Right hindlimb (tissue), 1 donor: Measurements from ENCODE around the gene POLR2E.

Experiments used
- DNase-seq: peaks from one replicate; pipeline ENCODE4 v3.0.0-alpha.2; 2018

Gene POLR2E

GRCh38 chr19:1062387-1063029 lies 32.7 kb downstream of the POLR2E start:
- no peak for DNase-seq

- no peak for DNase-seq
Measured at GRCh38 chr19:1061987-1062386, 33.2 kb downstream of the POLR2E start.

GRCh38 chr19:1060689-1061088 lies 34.5 kb downstream of the POLR2E start:
- no peak for DNase-seq

GRCh38 chr19:1058112-1058511 lies 37.1 kb downstream of the POLR2E start:
- no peak for DNase-seq

DNA sequence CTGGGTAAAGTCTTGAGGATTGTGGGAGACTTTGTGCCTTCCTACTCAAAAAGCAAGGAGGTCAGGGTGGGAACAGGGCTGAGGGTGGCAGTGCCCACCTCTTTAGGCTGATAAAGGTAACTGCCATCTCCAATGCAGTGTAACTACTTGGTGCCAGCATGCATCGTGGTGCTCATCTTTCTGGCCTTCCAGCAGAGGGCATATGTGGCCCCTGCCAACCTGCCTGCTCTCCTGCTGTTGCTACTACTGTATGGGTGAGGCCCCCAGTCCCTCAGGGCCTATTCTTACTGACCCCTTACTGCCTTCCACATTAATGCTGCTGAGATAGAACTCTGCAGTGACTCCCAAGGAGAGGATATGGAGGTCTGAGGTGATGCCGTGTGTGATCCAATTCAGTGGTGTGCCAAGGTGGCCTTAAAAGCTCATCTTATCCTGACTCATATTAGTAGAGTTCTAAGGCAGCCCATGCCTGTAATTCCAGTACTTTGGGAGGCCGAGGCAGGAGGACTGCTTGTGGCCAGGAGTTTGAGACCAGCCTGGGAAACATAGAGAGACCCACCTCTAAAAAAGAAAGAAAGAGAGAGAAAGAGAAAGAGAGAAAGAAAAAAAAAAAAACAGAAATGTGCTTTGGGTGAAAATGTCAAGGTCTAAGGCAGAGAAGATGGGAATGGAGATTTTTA lies 37.9 kb downstream of the POLR2E start:
- DNase-seq = no peak

DNA sequence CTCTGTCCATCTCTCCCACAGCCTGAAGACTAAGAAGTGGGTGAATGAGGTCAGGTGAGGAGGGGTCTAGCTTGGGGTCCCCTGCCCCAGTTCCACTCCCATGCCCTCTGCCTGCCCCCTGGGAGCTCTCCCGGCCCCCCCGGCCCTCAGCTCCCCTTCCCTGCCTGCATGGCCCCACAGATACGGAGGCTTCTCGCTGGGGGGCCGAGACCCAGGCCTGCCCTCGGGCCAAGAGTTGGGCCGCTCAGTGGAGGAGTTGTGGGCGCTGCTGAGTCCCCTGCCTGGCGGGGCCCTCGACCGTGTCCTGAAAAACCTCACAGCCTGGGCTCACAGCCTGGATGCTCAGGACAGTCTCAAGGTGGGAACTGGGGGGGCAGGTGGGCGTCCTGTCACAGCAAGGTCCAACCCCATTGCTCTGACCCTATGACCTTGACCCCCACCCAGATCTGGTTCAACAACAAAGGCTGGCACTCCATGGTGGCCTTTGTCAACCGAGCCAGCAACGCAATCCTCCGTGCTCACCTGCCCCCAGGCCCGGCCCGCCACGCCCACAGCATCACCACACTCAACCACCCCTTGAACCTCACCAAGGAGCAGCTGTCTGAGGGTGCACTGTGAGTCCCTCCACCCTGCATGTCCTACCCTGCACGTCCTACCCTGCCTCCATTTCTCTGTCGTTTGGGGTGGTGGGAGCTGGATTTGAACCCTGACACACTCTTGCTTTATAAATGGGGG lies 39.1 kb downstream of the POLR2E start:
- no peak for DNase-seq

DNA sequence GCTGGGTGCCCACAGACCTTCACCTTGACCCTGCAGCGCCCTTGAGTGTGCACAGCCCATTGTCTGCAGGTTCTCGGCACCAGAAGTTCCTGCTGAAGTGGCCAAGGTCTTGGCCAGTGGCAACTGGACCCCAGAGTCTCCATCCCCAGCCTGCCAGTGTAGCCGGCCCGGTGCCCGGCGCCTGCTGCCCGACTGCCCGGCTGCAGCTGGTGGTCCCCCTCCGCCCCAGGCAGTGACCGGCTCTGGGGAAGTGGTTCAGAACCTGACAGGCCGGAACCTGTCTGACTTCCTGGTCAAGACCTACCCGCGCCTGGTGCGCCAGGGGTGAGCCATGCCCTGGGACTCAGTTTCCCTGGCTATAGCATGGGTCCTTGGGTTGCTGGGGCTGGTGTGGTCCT lies 40.1 kb downstream of the POLR2E start:
- DNase-seq = no peak

GRCh38 chr19:1054102-1055027 lies 40.8 kb downstream of the POLR2E start:
- DNase-seq = no peak

DNA sequence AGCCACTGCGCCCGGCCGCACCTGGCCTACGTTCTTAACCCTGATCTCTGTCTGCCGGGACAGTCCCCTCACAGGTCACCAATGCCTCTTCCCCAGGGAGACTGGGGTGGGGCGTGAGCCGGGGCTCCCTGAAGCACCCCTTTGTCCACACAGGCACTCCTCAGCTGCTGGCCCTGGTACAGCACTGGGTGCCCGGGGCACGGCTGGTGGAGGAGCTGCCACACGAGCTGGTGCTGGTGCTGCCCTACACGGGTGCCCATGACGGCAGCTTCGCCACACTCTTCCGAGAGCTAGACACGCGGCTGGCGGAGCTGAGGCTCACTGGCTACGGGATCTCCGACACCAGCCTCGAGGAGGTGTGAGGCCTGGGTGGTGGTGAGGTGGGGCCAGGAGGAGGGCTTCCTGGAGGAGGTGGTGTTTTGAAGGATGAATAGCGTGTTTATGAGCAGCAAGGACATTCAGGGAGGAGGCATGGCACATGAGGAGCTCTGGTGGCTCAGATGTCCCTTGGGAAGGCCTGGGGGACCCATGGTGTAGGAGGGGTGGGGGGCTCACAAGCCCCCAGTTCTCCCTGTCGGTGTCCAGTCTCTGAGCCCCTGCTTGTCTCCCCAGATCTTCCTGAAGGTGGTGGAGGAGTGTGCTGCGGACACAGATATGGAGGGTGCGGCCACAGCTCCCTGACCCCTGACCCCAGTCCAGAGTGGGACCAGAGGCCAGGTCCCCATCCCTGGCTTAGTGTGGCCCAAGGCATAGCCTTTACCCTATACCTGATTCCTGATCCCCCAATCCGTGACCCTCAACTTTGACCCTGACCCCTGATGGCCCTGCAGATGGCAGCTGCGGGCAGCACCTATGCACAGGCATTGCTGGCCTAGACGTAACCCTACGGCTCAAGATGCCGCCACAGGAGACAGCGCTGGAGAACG lies 41.7 kb downstream of the POLR2E start:
- DNase-seq = no peak

DNA sequence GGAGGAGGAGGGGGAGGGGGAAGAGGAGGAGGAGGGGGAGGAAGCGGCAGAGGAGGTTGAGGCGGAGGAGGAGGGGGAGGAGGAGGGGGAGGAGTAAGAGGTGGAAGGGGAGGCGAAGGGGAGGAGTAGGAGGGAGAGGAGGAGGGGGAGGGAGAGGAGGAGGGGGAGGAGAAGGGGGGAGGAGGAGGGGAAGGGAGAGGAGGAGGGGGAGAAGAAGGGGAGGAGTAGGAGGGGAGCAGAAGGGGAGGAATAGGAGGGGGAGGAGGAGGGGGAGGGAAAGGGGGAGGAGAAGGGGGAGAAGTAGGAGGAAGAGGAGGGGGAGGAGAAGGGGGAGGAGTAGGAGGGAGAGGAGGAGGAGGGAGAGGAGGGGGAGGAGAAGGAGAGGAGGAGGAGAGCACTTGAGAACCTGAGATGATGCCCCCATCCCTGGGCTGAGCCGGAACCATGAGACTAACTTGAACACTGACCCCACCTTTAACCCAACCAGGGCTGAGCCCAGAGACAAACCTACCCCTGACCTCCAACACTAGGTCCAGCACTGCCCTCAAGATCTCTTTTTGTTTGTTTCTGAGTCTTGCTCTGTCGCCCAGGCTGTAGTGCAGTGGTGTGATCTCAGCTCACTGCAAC lies 42.7 kb downstream of the POLR2E start:
- DNase-seq = no peak

- DNase-seq = no peak
Measured at GRCh38 chr19:1051791-1052190, 43.4 kb downstream of the POLR2E start.

DNA sequence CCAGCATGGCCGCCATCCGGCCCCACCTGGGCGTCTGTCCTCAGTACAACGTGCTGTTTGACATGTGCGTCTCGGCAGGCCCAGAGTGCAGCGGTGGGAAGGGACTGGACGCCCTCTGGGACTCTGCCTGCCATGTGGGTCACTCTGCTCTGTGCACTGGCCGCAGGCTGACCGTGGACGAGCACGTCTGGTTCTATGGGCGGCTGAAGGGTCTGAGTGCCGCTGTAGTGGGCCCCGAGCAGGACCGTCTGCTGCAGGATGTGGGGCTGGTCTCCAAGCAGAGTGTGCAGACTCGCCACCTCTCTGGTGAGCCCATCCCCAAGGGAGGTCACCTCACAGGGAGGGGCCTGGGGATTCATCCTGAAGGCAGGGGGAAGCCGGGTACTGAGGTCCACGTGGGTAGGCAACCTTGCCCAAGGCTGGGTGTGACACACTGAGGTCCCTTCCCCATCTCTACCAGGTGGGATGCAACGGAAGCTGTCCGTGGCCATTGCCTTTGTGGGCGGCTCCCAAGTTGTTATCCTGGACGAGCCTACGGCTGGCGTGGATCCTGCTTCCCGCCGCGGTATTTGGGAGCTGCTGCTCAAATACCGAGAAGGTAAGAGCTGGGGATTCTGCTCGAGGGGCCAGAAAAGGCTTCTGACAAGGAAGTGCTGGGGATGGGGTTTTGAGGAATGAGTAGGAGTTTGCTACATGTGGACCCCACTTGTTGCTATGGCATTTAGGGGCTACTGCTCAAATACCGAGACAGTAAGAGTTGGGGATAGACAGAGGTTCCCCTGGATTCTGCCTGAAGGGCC lies 44.0 kb downstream of the POLR2E start:
- DNase-seq = no peak

DNA sequence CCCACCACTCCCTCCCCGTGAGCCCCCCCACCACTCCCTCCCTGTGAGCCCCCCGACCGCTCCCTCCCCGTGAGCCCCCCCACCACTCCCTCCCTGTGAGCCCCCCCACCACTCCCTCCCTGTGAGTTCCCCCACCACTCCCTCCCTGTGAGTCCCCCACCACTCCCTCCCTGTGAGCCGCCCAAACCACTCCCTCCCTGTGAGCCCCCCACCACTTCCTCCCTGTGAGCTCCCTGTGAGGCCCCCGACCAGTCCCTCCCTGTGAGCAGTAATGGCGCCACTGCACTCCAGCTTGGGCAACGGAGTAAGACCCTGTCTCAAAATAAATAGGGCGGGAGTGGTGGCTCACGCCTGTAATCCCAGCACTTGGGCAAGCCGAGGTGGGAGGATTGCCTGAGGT lies 45.4 kb downstream of the POLR2E start:
- no peak for DNase-seq

GRCh38 chr19:1049106-1049505 lies 46.1 kb downstream of the POLR2E start:
- no peak for DNase-seq

DNA sequence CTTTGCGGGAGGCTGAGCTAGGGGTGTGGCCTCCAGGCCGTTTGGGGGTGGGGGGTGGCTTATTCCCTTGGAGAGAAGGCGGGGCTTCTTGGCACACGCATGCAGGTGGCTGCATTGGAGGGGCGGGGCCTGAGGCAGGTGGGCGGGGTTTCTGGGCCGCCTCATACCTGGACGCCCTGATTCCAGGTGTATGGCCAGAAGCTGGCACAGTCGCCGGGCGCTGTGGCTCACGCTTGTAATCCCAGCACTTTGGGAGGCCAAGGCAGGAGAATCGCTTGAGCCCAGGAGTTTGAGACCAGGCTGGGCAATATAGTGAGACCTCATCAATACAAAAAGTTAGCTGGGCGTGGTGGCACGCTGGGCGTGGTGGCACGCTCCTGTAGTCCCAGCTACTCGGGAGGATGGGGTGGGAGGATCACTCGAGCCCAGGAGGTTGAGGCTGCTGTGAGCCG lies 47.5 kb downstream of the POLR2E start:
- no peak for DNase-seq

DNA sequence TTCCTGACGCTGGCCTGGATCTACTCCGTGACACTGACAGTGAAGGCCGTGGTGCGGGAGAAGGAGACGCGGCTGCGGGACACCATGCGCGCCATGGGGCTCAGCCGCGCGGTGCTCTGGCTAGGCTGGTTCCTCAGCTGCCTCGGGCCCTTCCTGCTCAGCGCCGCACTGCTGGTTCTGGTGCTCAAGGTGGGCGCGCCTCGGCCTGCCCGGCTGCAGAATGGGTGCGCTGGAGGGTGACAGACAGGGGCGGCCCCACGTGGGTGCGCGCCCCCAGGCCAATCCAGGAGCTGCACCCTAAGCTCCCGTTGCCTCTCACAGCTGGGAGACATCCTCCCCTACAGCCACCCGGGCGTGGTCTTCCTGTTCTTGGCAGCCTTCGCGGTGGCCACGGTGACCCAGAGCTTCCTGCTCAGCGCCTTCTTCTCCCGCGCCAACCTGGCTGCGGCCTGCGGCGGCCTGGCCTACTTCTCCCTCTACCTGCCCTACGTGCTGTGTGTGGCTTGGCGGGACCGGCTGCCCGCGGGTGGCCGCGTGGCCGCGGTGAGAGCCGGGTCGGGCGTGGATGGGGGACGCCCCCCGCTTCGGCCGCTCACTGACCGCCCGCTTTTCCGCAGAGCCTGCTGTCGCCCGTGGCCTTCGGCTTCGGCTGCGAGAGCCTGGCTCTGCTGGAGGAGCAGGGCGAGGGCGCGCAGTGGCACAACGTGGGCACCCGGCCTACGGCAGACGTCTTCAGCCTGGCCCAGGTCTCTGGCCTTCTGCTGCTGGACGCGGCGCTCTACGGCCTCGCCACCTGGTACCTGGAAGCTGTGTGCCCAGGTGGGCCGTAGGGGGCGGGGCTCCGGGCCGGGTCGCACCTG lies 48.1 kb downstream of the POLR2E start:
- peak; percentile 13 for DNase-seq

DNA sequence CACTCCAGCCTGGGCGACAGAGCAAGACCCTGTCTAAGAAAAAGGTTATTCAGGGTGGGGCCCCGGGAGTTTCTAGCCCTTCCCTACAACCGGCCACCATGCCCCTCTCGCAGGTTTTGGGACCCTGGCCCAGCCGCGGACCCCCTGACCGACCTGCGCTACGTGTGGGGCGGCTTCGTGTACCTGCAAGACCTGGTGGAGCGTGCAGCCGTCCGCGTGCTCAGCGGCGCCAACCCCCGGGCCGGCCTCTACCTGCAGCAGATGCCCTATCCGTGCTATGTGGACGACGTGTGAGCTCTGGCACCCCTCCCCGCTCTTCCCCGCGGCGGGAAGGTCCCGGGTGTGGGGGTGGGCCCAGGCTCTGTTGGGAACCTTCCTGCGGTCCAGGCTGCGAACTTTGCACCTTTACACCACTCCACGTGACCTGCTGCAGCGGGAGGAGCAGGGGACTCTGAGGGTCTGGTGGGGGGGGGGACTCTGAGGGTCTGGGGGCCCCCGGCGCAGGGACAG lies 49.0 kb downstream of the POLR2E start:
- no peak for DNase-seq

- no peak for DNase-seq
Measured at GRCh38 chr19:1045247-1045603, 50.0 kb downstream of the POLR2E start.
